HG03571 (cell line): Measurements from ENCODE around the gene OLFM2.
"Not testable (repeated sequence)": the region's sequence is repeated elsewhere in the genome, so short reads cannot be mapped to it uniquely, and the experiment has no call there.

Source experiments
- ATAC-seq: cut with Tn5 transposase; IDR thresholded peaks from one replicate; pipeline ENCODE4 v1.9.1; 2021; ENCODE audit not compliant: unreplicated experiment

OLFM2 gene

DNA sequence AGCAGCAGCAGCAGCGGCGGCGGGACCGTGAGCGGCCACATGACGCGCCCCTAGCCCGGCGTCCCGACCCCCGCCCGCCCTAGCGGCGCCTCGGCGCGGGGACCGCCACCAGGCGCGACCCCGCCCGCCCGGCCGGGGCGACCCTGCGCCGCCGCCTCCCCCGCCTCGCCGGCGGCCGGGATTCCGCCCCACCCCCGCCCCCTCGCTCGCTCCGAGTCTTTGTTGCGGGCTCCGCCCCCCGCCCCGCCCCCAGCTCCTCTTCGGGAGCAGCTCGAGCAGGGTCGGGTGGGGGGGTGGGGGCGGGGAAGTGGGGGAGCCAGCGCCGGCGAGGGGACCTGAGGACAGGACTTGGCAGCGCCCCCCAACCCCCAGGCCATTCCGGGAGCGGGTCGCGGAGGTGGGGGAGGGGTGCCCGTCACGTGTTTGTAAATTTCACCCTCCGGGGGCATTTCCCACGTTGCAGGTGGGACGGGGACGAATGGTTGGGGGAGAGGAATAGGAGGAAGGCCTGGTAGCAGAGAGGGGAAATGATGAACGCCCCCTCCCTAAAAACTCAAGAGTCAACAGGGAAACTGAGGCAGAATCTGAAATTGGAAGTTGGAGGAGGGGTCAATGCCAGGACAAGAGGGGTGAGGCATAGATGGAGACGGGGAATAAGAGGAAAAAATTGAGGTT, at the start of gene OLFM2:
Gene OLFM2, minus strand, starts transcription at position 190 of the 675 bp plus-strand sequence. Its CDS starts 149 bp downstream, at position 41.
- no peak for ATAC-seq

DNA sequence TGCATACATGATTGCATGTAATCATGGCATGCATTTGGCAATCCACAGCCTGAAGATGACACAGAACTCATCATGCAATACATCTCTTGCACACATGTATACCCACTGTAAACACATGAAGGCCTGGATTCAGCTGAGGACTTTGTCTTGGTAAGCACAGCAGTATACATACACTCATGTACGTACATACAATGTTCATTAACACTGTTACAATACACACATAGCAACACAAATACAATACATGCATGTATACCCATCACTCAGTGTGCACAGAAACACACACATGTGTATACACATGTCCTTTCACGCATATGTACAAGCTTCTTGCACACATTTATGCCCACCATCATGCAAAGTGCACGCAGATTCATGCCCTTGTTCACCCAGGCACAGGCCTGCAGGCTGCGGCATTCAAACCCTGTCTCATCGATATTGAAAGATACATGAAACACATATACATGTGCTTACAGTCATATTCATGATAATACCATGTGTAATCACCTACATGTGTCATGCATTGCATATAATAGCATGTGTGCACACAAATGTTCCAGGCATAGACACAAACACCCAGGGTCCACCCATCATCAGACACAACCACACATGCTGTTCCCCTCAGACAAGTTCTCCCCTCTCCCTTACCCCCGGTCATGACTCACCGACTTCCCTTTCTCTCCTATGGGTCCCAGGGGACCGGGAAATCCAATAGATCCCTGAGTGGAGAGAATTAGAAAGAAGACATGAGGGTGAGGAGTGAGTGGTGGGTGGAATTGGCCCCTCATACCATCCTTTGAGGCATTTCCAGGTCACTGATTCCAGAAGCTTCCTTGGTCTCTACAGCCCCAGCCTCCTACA, 45.3 kb upstream of the OLFM2 start:
- no peak for ATAC-seq

DNA sequence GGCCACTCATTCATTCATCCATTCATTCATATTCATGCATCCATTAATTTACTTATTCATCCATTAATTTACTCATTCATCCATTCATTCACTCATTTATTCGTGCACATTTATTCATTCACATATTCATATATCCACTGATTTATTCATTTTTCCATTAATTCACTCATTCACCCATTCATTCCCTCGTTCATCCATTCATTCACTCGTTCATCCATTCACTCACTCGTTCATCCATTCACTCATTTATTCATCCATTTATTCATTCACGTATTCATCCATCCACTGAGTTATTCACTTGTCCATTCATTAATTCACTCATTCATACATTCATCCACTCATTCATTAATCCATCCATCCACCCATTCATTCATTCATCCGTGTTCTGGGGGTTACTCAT, 35.8 kb upstream of the OLFM2 start:
- ATAC-seq, result no peak

DNA sequence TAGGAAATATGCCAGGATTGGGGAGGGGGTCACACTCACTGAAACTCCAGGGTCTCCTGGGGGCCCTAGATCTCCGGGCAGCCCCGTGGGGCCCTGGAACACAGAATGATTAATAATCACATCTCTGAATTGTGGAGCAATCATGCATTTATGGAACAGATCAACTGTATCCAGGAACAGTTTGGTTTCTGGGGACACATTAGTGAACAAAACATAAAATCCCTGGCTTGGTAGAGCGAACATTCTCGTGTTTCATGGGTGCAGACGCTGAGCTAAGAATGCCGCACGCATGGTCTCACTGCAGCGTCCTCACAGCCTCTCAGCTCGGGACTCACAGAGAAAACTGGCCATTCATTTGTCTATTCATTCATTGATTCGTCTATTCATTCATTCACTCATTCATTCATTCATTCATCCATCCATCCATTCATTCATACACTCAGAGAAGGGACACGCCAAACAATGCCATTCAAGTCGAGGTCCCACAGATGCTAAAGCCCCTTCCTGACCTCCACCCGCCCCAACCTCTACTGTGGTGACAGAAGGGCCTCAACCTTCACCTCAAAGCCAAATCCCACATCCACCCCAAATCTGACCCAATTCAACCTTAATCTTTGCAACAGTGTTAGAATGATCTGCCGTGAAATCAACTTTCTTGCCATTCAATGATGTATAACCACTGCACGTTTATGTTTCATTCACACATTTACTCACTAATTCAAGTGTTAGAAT, 35.0 kb upstream of the OLFM2 start:
- ATAC-seq, result no peak

DNA sequence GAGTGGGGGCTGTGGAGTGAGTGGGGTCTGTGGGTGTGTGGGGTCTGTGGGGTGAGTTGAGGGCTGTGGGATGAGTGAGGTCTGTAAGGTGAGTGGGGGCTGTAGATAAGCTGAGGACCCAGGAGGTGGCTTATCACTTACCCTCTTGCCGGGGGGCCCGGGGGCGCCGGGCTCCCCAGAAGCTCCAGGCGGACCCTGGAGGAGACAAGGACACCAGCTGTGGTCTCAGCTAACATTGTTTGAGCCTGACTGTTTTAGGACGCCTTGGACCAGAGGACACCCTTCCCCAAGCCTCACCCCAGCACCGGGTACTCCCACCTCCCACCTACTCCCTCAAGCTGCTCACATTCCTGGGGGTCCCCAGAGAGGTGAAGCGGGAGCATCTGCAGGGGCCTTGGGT, 34.2 kb upstream of the OLFM2 start:
- no peak for ATAC-seq

DNA sequence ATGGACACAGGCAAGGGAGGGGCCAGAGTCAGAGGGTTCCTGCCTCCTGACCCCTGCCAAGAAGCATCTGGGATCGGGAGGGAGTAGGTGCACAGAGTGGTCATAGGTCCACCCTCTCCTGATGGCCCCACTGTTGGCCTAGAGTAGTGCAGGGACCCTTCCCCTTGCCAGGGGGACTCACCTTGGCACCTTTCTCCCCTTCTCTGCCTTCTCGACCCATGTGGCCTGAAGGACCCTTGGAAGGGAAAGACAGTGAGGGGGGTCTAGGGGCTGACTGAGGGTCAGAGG, 33.3 kb upstream of the OLFM2 start:
- no peak for ATAC-seq

DNA sequence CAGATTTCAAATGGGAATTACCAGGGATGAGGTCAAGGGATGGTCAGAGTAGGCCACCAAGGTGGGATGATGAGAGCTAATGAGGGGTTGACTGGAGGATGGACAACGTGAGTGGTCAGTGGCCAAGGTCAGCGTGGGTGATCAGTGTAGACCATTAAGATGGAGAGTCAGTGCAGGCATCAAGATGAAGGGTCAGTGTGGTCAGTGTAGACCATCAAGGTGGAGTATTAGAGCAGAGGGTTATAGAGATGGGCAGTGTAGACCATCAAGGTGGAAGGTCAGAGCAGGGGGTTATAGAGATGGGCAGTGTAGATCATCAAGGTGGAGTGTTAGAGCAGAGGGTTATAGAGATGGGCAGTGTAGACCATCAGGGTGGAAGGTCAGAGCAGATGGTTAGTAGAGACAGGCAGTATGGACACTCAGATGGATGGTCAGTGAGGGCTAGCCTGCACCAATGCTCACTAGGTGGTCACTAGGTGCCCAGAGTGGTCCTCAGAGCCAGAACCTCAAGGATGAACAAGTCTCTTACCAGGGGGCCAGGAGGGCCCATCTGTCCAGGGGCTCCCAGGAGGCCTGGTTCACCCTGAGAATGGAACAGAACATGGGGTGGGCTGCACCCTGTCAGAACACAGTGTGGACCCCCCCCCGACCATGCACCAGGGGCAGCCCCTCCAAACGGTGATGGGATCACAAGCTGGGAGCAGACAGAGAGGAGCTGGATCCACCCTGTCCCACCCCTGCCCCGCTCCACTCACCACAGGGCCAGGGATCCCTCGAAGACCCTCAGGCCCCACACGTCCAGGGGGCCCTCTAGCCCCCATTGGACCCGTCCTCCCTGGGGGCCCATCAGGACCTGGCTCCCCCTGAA, 32.7 kb upstream of the OLFM2 start:
- ATAC-seq, result no peak

DNA sequence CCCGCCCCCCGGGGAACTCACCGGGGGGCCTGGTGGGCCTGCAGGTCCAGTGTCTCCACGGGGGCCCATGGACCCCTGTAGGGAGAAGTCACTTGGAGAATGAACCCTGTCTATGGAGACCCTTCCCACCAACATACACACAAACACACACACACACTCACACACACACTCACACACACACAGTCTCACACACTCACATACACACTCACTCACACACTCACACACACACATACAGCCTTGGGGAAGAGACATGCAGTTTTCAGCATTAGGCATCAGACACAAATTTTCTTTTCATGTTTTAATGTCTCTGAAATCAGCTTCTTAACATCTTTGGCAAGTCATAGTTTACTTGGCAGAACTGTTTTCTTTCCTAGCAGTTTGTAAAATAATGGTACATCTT, 31.0 kb upstream of the OLFM2 start:
- no peak for ATAC-seq

DNA sequence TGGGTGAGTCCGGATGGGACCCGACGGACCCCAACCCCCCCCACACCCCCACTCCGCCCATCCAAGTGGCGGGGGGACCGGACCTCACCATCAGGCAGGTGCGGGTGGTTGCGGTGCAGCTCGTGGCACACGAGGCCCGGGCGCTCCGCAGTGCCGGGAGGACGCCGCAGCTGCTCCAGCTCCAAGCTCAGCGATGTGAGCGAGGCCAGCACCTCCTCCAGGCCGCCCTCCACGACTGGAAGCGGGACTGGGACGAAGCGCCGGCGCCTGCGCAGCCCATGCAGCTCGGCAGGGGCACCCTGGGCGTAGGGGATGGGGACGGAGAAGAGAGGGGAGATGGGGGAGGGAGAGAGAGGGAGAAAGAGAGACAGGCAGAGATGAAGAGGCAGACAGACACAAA, 30.1 kb upstream of the OLFM2 start:
- no peak for ATAC-seq

DNA sequence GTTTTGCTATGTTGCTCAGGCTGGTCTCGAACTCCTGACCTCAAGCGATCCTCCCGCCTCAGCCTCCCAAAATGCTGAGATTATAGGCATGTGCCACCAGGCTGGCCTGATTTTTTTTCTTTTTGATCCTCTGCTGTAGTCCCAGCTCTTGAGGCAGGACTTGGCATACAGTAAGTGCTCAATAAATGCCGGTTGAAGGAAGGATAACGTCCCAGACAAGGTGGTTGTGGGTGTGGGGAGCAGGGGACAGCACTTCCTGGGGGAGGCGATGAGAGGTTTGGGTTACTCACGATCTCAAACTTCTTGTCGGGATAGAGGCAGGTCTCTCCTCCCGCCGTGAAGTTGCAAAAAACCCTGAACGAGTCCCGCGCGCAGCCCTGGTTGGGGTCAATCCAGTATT, 29.7 kb upstream of the OLFM2 start:
- no peak for ATAC-seq

DNA sequence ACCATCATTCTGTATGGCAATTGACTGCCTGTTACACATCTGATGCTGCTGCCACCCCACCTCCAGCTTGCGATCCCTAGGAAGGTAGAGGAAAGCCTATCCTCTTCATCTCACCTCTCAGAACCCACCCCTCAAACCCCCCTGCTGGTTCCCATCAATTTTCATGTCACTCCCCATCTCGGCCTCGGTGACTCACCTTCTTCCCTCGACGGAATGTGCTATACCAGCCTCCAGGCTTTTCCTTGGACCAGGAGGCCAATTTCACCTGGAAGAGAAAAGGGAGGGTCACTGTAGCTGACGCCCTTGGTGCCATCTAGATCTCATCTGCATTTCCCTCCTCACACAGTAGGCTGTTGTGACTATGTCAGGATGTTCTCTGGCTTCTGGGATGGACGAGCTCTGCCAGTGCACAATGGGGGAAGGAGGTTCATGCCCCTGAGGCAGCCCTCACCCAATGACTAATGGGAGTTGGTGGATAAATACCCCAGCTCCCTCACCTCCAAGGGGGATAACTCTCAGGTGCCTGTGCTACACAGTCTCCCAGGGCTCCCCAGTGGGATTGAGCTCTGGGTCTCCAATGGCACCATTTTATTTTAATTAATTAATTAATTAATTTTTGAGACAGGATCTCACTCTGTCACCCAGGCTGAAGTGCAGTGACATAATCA, 26.4 kb upstream of the OLFM2 start:
- no peak for ATAC-seq

DNA sequence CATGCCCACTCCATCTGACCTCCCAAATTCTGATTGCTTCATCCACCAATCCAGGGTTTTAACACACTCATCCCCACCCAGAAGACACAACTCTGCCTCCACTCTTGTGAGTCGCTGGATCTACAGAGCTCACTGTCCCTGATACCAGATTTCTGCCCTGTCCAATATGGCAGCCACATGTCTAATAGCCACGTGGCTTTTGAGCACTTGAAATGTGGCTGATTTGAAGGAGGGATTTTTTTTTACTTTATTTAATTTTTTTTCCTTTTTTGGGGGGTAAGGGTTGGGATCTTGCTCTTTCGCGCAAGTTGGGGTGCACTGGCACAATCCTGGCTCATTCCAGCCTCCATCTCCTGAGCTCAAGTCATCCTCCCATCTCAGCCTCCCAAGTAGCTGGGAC, 24.8 kb upstream of the OLFM2 start:
- no peak for ATAC-seq

DNA sequence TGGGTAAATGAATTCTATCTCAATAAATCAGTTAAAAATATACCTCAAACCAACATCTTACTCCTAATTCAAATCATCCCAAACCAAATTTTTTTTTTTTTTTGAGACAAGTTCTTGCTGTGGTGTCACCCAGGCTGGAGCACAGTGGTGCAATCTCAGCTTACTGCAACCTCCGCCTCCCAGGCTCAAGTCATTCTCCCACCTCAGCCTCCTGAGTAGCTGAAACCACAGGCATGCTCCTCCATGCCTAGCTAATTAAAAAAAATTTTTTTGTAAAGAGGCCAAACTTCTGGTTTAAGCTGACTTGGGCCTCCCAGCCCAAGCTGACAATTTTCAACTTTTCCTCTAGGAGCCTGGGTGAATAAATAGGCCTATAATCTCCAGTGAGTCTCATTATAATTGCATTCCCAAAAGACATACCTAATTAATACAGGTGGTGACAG, 22.1 kb upstream of the OLFM2 start:
- no peak for ATAC-seq

DNA sequence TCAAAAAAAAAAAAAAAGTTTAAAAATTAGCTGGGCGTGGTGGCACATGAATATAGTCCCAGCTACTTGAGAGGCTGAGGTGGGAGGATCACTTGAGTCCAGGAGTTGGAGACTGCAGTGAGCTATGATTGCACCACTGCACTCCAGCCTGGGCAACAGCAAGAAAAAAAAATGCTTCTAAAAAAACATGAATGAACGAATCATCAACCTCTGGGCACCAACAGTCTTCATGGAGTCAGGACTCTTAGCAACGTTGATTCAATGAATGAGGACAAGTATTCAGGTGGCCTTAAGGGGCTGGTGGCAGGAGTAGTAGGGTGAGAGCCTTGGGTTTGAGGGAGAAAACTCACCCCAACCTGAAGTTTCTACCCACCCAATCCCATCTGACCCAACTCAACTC, 20.6 kb upstream of the OLFM2 start:
- ATAC-seq, result no peak

DNA sequence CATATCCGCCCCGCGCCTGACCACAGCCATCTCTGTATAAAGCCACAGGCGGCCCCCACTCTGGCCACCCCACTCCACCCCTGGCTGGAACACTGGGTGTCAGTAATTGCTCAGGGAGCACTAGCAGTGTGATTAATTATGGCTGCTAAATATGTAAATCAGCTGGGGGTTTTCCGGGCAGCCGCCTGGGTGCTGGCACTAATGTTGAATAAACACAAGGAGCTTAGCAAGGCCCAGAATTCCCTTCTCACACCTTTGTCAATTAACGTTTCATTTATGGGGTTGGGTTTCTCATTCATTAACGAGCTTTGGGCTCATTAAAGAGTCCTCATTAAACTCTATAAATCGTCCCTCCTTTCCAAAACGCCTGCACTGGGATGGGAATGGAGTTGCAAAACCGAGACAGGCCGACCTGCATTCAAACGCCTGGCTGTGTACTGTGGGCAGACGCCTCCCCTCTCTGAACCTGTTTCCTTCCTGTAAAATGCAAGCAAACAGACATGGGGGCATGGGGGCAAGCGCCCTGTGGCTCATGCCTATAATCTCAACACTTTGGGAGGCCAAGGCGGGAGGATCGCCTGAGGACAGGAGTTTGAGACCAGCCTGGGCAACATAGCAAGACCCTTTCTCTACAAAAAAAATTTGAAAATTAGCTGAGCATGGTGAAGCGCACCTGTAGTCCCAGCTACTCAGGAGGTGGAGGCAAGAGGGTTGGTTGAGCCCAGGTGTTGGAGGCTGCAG, 17.7 kb upstream of the OLFM2 start:
- no peak for ATAC-seq

DNA sequence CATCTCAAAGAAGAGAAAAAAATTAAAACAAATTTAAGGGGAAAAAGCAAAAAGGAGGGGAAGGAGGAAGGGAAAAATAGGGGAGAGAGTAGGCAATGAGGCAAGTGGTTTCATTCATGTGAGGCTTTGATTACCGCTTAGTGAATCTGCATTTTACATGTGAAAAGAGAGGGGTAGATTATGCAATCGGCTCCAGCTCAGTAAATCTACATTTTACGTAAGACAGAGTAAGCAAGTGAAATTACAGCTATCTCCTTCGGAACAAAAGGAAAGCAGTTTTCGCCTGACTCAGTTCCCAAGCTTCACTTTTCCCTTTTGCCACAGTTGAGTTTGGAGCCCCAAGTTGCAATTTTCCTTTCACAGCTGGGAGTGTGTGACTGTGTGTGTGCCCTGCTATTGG, 16.0 kb upstream of the OLFM2 start:
- ATAC-seq, result no peak

DNA sequence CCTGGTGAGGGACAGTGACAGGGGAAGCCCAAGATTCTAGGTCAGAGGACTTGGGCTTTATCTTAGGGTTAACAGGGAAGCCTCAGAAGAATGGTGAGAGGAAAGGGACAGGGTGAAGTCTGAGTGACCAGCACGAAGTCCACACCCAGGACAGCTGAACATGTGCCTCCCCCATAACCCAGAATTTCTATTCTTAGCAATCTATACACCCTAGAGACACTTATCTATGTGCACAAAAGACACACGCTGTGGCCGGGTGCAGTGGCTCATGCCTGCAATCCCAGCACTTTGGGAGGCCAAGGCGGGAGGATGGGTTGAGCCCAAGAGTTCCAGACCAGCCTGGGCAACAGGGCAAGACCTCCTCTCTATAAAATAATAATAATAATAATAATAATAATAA, 11.1 kb upstream of the OLFM2 start:
- ATAC-seq, result no peak

DNA sequence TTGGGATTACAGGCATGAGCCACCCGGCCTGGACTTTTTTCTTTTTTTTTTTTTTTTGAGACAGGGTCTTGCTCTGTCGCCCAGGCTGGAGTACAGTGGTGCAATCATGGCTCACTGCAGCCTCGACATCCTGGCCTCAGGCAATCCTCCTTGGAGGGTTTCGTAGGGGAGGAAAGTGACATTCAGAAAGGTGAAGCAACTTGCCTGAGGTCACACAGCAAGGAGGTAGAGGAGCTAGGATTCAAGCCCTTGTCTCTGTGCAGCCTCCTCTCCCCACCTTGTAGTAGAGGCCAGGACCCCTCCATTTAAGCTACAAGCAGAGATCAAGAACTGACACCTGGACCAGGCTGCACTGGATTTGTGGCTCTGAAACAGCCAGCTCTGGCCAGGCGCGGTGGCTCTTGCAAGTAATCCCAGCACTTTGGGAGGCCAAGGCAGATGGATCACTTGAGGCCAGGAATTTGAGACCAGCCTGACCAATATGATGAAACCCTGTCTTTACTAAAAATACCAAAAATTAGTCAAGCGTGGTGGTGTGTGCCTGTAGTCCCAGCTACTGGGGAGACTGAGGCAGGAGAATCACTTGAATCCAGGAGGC, 10.3 kb upstream of the OLFM2 start:
- ATAC-seq, result not testable (repeated sequence)

DNA sequence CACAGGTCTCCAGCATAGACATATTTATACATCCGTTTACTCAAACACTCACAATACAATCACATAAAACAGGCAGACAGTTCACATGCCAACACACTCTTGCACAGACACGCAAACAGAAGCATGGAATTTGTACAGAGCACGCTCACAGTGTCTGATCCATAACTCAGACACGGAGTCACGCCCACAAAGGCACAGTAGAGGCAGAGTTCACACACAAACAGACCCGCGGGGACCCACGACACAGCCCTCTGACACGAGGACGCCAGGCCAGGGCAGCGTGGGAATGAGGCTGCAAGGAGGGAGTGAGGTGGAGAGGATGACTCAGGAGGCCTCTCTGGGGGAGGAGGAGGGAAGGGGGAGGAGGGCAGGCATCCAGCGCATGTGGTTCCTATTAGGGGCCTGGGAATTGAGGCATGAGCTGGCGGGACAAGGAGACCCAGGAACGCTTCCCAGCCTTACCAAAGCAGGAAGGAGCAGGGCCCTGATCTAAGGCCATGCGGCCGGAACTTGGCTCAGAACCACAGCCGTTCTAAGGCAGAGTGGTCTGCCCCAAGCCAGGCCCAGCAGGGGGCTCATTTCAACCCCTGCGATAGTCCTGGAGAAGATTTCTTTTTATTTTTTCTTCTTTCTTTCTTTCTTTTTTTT, 9.1 kb upstream of the OLFM2 start:
- no peak for ATAC-seq
